Smooth muscle cell (in vitro differentiated cells): ENCODE results near the gene DHRS9. TPM values are rescaled to one million over a fixed set of nuclear protein-coding genes. Genes with fewer than 3 reads are reported as not detected.

ENCODE experiments used
- DNase-seq: peaks from one replicate; lab custom pipeline; 2025; ENCODE audit not compliant: unreplicated experiment; lab: John Stamatoyannopoulos, UW
- H2AFZ ChIP-seq: fragments of 200-600 bp; sonication (generic); 2 replicates; pipeline ENCODE4 v1.6.0; 2016; ENCODE audit warnings: antibody characterized with exemption, low read depth, mild to moderate bottlenecking
- H3F3A ChIP-seq: fragments of 200-600 bp; sonication (generic); 2 replicates; pipeline ENCODE4 v1.6.0; 2017; ENCODE audit warnings: antibody characterized with exemption, low read depth
- H3K27ac ChIP-seq: fragments of 200-600 bp; sonication (generic); 2 replicates; pipeline ENCODE4 v1.5.1; 2016; ENCODE audit warnings: low read depth, mild to moderate bottlenecking
- H3K27me3 ChIP-seq: fragments of 200-600 bp; sonication (generic); 2 replicates; pipeline ENCODE4 v1.6.1; 2016; ENCODE audit warnings: low read depth, mild to moderate bottlenecking
- H3K36me3 ChIP-seq: fragments of 200-600 bp; sonication (generic); 2 replicates; pipeline ENCODE4 v1.5.1; 2016; ENCODE audit warnings: low read depth
- H3K4me1 ChIP-seq: fragments of 200-600 bp; sonication (generic); 2 replicates; pipeline ENCODE4 v1.5.1; 2016; ENCODE audit warnings: low read depth
- H3K4me2 ChIP-seq: fragments of 200-600 bp; sonication (generic); 2 replicates; pipeline ENCODE4 v1.6.0; 2016; ENCODE audit warnings: mild to moderate bottlenecking
- H3K4me3 ChIP-seq: fragments of 200-600 bp; sonication (generic); 2 replicates; pipeline ENCODE4 v1.5.1; 2016; ENCODE audit warnings: mild to moderate bottlenecking
- H3K79me2 ChIP-seq: fragments of 200-600 bp; sonication (generic); 2 replicates; pipeline ENCODE4 v1.6.0; 2016; ENCODE audit warnings: low read depth, mild to moderate bottlenecking
- H3K9ac ChIP-seq: fragments of 200-600 bp; sonication (generic); 2 replicates; pipeline ENCODE4 v1.6.0; 2016; ENCODE audit warnings: low read depth
- H3K9me3 ChIP-seq: fragments of 200-600 bp; sonication (generic); replicated peaks from 2 replicates; pipeline ENCODE4 v1.5.1; 2016; ENCODE audit warnings: low read depth
- H4K20me1 ChIP-seq: fragments of 200-600 bp; sonication (generic); 2 replicates; pipeline ENCODE4 v1.6.0; 2016; ENCODE audit warnings: low read depth
- CTCF ChIP-seq: fragments of 200-600 bp; sonication (generic); IDR thresholded peaks from 2 replicates; pipeline ENCODE4 v1.5.1; 2017; ENCODE audit warnings: borderline replicate concordance, mild to moderate bottlenecking, antibody characterized with exemption; ENCODE audit not compliant: insufficient read depth, poor library complexity, severe bottlenecking
- WGBS: methylation state at CpG from one replicate; pipeline ENCODE4 v1.1.7; 2016; ENCODE audit warnings: low lambda C conversion rate; 5-methylcytosine and 5-hydroxymethylcytosine counted together
- polyA plus RNA-seq: library from polyadenylated mRNA; unstranded; fragments of >200 nt; fragmentation: Nextera tagmentation; extraction: Ambion mirVana; gene quantifications from 2 replicates; pipeline ENCODE4 v1.2.1, GENCODE V29; 2016
- total RNA-seq: library from RNA; depleted of rRNA; stranded (reverse); fragments of >200 nt; gene quantifications from 2 replicates; pipeline ENCODE4 v1.2.3, GENCODE V29; 2014

The DHRS9 gene
- total and polyA plus RNA-seq, 2 experiments from 2014 or later = 0.09 to 0.38 TPM

- Histone ChIP-seq H3K4me1 (no peaks in the 10 kb centered on the region), H3K36me3 (no peaks in the 10 kb centered on the region), H3K4me3 (no peak overlapping the region), H2AFZ (no peak overlapping the region), H3K4me2 (peak overlapping the region; percentile 3), H4K20me1 (no peaks in the 10 kb centered on the region), H3F3A (no peaks in the 10 kb centered on the region), H3K79me2 (no peaks in the 10 kb centered on the region), H3K27ac (no peak overlapping the region), H3K27me3 (peaks cover 40% of the 10 kb centered on the region), H3K9ac (no peak overlapping the region), H3K9me3 (no peaks in the 10 kb centered on the region)
- TF ChIP-seq CTCF = no peak
- DNase-seq = no peak
- WGBS = 16% methylated on average over 5 of the region's 5 CpGs
Measured at GRCh38 chr2:169081551-169081950, 12.2 kb downstream of the DHRS9 start.

- no peaks in the 10 kb centered on the region for H3K79me2 ChIP-seq
- H3K4me1 ChIP-seq = no peaks in the 10 kb centered on the region
- H3K36me3 ChIP-seq = no peaks in the 10 kb centered on the region
- no peak overlapping the region for H3K4me2 ChIP-seq
- H3F3A ChIP-seq = no peaks in the 10 kb centered on the region
- no peak overlapping the region for H3K27ac ChIP-seq
- H3K9me3 ChIP-seq = no peaks in the 10 kb centered on the region
- TF ChIP-seq CTCF = no peak
- no peak overlapping the region for H2AFZ ChIP-seq
- no peaks in the 10 kb centered on the region for H4K20me1 ChIP-seq
- H3K27me3 ChIP-seq = peaks cover 30% of the 10 kb centered on the region
- WGBS = 95% methylated on average over 4 of the region's 4 CpGs
- no peak overlapping the region for H3K9ac ChIP-seq
- H3K4me3 ChIP-seq = no peak overlapping the region
- no peak for DNase-seq
Measured at GRCh38 chr2:169082995-169083394, 13.6 kb downstream of the DHRS9 start.

- no peak overlapping the region for H3K27ac ChIP-seq
- no peak overlapping the region for H3K4me3 ChIP-seq
- no peak overlapping the region for H2AFZ ChIP-seq
- no peaks in the 10 kb centered on the region for H3K79me2 ChIP-seq
- no peaks in the 10 kb centered on the region for H3K36me3 ChIP-seq
- no peaks in the 10 kb centered on the region for H3K4me1 ChIP-seq
- no peaks in the 10 kb centered on the region for H4K20me1 ChIP-seq
- H3K9ac ChIP-seq = no peak overlapping the region
- no peak for DNase-seq
- H3K27me3 ChIP-seq = peaks cover 64% of the 10 kb centered on the region
- 98% methylated on average over 3 of the region's 3 CpGs for WGBS
- H3F3A ChIP-seq = no peaks in the 10 kb centered on the region
- no peak for TF ChIP-seq CTCF
- H3K4me2 ChIP-seq = no peak overlapping the region
- H3K9me3 ChIP-seq = no peaks in the 10 kb centered on the region
Measured at GRCh38 chr2:169086893-169087467, 17.6 kb downstream of the DHRS9 start.

GRCh38 chr2:169087757-169088379 is 18.5 kb downstream of the DHRS9 start:
- H3K9me3 ChIP-seq = no peaks in the 10 kb centered on the region
- H3K27ac ChIP-seq = no peak overlapping the region
- peaks cover 72% of the 10 kb centered on the region for H3K27me3 ChIP-seq
- H3K4me2 ChIP-seq = no peak overlapping the region
- H3K4me1 ChIP-seq = no peaks in the 10 kb centered on the region
- no peak overlapping the region for H3K4me3 ChIP-seq
- no peak for DNase-seq
- no peak for TF ChIP-seq CTCF
- no peaks in the 10 kb centered on the region for H3K36me3 ChIP-seq
- H3K79me2 ChIP-seq = no peaks in the 10 kb centered on the region
- no peak overlapping the region for H2AFZ ChIP-seq
- H4K20me1 ChIP-seq = no peaks in the 10 kb centered on the region
- no peaks in the 10 kb centered on the region for H3F3A ChIP-seq
- no peak overlapping the region for H3K9ac ChIP-seq
- WGBS = 84% methylated on average over 6 of the region's 6 CpGs
